ENCODE measurements around the gene LIFR.

Gene LIFR

GRCh38 chr5:38534156-38534453 lies 22.3 kb downstream of the LIFR start:
- POLR2A ChIA-PET: no interaction called here

More at GRCh38 chr5:38534156-38534453, 22.3 kb downstream of the LIFR start:
- H3K4me1 ChIP-seq (ENCODE audit: control insufficient read depth, insufficient read depth, low read length): peaks cover 36% of the 10 kb centered on the region
- H3K4me3 ChIP-seq (ENCODE audit: low read depth, low read length): no peak overlapping the region
- H3K27ac ChIP-seq (ENCODE audit: extremely low read depth, low read depth, low read length): no peak overlapping the region
- H3K36me3 ChIP-seq (ENCODE audit: control insufficient read depth in 2 of 2, insufficient read depth in 1 of 2, low read length in 2 of 2): no peaks in the 10 kb centered on the region
- TF ChIP-seq ZNF280C (tag by site-specific recombination; IDR thresholded peaks at IDR 0.05) (no peak), ZNF580 (tag by site-specific recombination; IDR thresholded peaks at IDR 0.05) (no peak), ZNF621 (tag by site-specific recombination; IDR thresholded peaks at IDR 0.05) (no peak), ZNF16 (tag by site-specific recombination; IDR thresholded peaks at IDR 0.05; ENCODE audit: low read depth) (no peak), ZNF248 (tag by site-specific recombination; IDR thresholded peaks at IDR 0.05) (no peak), ZNF560 (tag by site-specific recombination; IDR thresholded peaks at IDR 0.05; ENCODE audit: borderline replicate concordance) (no peak), ZNF324 (tag by site-specific recombination; IDR thresholded peaks at IDR 0.05) (no peak), ZNF311 (tag by site-specific recombination; IDR thresholded peaks at IDR 0.05; ENCODE audit: borderline replicate concordance) (no peak), SCRT1 (tag by site-specific recombination; IDR thresholded peaks at IDR 0.05; ENCODE audit: borderline replicate concordance) (no peak), ZNF169 (tag by site-specific recombination; IDR thresholded peaks at IDR 0.05) (no peak), ATF2 (tag by site-specific recombination; IDR thresholded peaks at IDR 0.05; ENCODE audit: low read depth) (no peak), ZNF121 (tag by site-specific recombination; IDR thresholded peaks at IDR 0.05) (no peak), PATZ1 (tag by site-specific recombination; IDR thresholded peaks at IDR 0.05) (no peak), ZBTB10 (tag by site-specific recombination; IDR thresholded peaks at IDR 0.05) (no peak)
- CTCF ChIA-PET: interaction anchor here (0.6 to 1.5 kb wide), 3 partner anchors 93 to 276 kb away, joined by 3 to 5 read pairs (median 3); no protein-coding TSS in a partner anchor
- no peaks in the 10 kb centered on the region; the same call in 1 of the 2 replicates for H3K9me3 ChIP-seq (ENCODE audit: control insufficient read depth, insufficient read depth, low read depth, low read length)
